Measurements from ENCODE around the gene SORL1-AS1.
A peak's percentile ranks its signal among the peaks of the same experiment; 100 is the strongest.

The SORL1-AS1 gene

DNA sequence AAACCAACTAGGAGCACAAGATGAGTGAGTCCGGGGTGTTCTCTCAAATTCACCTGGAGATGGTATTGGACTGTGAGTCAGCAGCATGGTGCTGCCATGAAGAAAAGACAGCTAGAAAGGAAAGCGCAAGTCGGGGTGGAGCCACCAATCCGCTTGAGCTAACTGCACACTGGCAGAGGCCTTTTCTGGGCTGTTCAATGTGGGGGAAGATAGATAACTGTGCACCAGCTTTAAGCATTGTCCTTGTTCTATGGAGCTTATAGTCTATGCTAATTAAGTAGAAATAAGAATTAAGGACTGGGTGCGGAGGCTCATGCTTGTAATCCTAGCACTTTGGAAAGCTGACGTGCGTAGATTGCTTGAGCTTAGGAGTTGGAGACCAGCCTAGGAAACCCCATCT, 21.9 kb upstream of the SORL1-AS1 start:
- no peak for DNase-seq

DNA sequence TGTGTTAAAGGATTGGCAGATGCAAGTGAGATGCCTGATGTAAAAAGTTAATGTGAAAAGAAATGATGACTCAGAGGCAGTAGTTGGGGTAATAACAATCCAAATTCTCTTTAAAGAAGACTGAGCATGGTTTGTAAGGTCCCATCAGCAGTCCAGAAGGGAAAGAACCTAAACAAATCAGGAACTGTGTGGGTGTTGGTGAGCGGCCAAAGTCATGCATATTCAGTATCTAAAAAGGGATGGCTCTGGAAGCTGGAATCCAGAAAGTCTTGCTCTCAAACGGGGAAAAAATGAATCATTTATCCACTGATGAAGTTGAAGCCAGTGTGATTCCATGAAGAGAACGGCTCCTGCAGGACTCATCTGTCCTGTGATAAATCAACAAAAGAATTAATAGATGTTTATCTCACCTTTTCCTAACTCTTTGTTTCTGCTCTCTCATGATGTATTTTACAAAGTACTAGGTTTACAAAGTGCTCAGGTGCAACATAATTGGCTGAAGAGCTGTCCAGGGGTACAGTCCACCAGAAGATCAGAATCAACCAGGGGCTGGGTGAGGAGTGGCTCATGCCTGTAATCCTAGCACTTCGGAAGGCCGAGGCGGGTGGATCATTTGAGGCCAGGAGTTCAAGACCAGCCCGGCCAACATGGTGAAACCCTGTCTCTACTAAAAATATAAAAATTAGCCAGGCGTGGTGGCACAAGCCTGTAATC, 20.5 kb upstream of the SORL1-AS1 start:
- DNase-seq = no peak

DNA sequence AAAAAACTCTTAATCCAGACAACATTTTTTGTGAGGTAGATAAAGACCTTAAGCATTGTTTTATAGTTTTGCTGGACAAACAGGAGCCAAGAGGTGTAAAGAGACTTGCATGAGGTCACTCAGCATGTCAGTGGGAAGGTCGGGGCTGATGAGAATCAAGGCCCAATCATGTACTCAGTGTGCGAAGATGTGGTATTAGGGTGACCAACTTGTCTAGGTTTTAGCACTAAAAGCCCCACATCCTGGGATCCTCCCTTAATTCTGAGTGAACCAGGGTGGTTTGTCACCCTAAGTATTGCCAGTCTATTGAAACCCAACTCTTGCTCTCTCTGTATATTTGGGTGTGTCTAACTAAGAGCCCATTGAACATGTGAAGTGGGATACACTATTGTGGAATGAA, 19.5 kb upstream of the SORL1-AS1 start:
- no peak for DNase-seq

DNA sequence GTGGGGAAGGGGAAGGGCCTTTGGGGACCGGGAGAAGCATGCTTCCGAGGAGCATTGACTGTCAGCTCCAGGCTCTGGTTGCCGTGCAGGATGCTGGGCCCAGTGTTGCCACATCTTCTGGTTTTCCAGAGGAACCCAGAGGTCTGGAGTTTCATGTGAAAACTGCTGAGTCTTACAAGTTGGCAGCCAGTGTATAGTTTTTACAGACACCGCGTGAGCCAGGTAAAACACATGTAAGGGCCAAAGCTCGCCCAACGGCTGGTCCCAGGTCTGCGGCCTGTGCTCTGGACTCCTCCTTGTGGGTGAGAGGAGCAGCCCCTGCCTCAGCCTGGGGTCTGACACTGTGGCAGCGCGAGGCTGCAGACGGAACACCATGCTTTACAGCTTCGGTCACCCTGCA, 18.4 kb upstream of the SORL1-AS1 start:
- no peak for DNase-seq

DNA sequence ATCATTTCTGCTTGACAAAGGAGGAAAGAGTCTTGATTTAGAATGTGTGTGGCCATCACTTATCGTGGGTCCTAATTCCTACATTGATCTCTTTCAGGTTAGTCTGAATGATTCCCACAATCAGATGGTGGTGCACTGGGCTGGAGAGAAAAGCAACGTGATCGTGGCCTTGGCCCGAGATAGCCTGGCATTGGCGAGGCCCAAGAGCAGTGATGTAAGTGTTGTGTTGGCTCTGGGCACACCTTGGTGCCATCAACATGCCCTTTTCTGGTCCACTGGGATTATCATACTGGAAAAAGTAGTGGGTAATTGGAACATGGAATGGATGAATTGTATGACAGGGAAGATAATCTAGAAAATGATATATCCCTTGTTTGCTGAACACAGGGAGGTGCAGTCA, 17.1 kb upstream of the SORL1-AS1 start:
- DNase-seq = no peak

DNA sequence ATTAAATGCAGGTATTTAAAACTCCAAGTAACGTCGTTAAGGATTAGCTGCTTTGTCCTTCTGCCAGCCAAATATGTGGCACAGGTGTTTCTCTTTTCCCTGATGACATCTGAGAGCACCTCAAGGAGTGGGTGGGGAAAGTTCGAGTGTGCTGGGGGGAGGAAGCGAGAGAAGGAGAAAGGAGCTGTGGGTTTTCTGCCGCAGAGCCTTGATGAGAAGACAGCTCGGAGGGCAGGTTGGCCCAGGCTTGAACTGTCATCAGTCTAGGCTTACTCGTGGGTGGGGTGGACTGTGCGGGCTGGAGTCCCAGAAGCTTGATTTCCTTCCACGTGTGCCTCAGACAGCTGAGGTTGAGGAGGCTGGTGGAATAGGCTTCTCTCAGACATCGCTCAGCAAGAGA, 15.2 kb upstream of the SORL1-AS1 start:
- peak; percentile 60 for DNase-seq

DNA sequence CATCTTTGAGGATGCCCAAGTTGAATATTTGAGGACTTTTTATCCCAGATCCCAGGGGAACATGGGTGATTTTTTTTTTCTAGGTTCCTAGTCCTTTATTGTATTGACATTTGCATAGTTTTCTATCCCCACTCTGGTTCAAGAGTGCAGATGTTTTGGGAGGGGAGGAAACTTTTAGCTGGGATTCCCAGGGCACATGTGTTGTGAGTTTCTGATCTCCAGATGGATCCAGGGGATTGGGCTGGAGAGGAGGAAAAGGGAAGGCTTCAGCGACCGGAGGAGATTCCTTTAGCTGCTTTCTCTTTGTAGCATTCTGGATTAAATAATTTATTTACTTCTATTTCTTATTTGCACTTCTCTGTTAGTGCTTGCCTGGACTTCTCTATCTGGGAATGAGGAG, 14.7 kb upstream of the SORL1-AS1 start:
- DNase-seq = no peak

DNA sequence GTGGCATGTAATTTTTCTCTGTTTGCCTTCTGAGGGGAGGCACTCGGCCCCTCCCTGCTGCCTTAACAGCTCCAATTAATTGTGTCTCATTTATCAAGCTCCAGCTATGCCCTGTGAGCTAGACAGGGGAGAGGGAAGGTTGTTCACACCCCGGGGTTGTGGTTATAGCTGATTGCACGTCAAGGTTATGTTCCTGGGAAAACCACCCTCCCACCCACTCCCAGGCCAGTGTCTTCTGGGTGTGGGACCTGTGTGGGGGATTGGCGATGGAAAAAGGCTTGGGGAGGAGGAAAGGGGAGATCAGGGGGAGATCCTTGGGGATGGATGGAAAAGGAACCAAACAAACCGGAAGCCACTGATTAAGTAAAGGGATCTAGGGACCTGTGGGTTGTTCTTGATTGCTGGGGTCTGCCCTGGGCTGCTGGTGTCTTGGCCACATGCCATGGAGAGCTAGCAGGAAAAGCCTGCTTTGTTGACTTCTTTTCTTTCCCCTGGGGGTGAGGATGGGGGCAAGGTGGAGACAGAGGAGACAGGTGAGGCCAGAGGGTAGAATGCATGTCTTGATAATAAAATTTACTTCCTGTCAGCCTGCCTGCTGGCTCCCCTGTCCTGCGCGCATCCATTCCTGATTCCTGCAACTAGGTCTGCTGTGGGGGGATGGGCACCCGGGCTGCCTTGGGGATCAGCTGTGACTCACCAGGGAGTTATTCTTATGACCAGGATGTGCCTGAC, 13.5 kb upstream of the SORL1-AS1 start:
- peak; percentile 45 for DNase-seq

DNA sequence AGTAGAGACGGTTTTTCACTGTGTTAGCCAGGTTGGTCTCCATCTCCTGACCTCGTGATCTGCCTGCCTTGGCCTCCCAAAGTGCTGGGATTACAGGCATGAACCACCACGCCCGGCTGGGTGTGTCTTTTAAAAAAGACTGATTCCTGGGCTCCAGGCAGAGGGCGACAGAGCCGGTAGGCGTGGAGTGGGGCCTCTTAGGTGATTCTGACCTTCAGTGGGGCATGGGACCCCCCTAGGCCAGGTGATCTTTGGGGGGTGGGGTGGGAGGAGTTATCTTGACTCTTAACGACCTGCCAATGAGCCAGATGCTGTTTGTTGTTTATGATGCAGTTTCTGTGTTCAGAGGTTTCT, 12.9 kb upstream of the SORL1-AS1 start:
- no peak for DNase-seq

DNA sequence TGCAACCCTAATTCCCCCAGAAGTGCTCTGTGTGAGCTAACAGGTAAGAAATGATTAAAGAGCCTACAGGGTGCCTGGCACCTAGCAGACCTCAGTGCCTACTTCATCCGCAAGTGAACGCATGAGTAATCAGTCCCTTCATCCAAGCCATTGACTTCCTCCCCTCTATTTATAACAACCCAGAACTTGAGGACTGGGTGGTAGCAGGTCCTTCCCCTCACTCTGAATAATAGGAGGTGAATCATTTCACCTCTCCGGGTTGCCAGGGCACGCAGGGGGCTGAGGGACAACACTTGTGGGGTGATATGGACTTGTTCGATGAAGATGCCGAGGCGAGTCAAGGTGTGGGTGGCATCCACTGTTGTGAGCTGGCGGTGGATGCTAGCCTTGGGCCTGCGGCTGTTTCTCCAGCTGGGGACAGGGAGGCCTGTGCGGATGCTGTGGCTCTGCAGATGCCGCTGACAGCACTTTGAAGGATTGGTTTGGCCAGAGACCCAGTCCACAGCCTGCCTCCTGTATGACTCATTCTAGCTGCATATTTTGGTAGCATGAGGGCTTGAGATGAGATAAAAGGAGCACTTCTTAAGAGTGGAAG, 11.7 kb upstream of the SORL1-AS1 start:
- peak; percentile 79 for DNase-seq

DNA sequence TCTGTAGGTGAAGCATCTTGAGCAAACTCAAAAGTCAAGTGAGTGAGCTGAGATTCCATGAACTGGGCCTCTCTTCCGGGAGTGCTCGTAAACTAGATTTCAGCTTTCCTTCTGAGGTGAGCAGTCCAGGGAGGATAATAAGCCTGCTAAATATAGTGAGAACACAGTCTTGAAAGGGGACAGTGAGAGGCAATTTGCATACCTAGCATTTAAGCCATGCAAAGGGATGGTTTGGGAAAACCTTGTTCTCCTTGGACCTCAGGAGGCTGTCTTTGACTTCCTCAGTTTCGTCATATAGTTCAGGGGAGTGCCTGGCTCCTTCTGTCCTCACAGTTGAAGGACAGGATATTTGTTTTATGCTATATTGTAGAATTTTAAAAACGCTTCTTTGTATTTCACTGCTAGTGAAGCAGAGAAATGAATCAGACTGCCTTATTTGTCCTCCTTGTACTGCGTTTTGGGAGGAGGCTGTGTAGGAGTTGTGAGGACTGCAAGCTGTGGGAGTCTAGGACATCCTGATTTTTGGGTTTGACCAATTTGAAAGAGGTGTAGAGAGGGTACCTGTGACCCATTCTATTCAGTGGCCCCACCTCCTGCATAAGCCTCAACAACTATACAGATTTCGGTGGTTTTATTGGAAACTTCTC, 11.0 kb upstream of the SORL1-AS1 start:
- no peak for DNase-seq

DNA sequence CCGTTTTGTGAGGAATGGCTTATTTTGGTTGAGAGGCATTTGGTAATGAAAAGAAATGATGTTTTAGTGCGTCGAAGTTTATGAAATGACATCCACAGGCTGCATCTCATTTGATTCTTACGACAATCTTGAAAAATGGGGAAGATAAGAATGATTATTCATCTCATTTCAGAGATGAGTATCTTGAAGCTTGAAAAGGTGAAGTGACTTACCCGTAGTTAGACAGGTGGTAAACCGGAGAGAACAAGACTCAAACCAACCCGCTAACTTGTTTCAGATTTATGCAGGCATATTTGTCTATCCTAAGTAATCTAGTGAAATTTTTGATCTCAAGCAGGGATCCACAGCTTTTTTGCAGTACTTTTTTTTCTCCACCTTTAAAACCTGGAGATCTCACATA, 9.1 kb upstream of the SORL1-AS1 start:
- DNase-seq = no peak

DNA sequence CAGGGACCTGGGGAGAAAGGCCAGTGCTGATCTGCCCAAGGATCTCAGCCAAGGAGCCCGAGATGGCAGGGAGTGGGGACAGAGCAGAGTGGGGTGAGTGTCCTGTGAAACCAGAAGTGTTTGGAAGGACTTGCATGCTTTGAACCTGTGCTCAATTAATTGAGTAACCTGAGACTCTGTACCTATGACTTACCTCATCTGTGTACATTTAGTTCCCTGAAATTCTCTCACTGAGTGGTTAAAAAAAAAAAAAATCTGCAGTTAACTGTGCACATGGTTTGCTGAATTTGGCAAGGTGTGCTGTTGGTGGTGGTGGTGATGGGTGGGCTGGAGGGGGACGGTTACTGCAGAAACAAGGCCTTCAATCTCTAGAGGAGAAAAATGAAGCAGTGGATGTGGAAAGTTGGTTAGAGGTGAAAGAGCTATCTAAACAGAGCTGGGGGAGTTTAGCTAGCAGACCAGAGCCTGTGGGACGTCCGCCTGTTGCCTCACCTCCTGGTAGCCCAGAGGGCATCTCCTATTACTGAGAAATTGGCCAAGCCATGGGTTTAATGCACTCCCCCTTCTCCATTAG, 8.3 kb upstream of the SORL1-AS1 start:
- no peak for DNase-seq

DNA sequence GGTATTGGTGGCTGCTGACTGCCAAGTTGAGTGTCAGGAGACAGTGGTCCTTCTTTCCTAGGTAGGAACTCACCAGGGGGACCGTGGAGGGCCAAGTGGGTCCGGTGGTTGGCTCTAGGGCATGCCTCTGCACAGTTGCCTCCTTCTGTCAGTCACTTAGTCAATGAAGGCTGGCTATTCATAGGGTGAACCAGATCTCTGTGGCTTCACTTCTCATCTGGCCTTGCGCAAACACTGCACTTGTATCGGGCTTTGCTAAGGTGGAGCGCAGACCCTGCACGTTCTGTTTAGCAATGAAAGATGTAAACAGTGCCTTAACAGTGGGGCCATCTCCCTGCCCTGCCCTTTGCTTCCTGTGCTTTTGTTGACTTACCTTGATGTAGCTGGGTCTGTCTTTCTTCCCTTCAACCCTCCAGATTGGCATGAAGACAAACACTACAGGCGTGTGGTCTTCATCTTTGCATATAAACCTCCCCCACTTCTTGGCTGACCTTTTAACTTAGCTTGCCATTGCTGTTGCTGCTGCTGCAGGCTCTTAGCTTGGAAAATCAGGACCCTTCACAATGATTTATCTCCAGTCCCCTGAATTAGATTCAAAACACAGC, 6.7 kb upstream of the SORL1-AS1 start:
- DNase-seq = no peak

DNA sequence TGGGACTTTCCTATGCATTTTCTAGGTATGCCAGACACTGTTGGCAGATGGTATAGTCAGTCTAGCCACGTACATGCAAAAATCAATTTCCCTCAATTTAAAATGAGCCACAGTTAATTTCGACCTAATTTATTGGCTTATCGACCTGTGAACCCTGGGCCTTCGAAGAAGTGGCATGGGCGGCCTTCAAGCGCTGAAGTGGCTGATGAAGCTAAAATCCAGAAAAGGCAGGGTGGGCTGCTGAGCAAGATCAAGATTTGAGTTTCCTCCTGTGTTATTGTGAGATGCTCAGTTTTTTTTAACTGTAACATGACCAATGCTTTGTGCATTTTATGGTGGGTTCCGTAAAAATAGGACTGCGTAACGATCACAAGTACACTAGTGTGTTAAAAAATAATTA, 5.8 kb upstream of the SORL1-AS1 start:
- DNase-seq = no peak

DNA sequence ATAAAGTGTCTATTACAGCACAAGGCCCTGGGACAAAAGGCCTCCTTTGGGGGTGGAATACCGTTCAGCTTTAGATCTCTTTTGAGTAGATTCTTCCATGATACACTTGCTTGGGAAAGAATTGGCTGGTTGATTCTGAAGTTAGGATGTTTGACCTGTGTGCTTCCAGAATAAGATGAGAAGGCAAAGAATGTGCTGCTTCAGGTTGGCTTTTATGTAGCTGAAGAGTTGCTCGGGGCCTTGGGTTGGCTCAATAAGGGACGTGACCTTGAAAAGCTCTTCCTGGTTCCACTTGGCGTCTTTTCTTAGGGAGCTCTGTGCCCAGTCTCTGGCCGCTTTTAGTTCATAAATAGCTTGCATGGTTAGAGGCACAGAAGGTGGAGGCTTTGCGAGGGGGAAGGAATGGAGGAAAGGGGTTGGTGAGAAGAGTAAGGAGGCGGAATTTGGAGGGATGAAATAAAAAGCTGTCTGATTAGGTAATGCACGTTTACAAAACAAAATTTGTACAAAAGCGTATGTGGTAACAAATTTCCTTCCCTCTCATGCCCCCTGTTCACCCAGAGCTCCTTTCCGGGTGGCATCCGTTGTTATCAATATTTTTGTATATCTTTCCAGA, 4.2 kb upstream of the SORL1-AS1 start:
- DNase-seq = no peak

DNA sequence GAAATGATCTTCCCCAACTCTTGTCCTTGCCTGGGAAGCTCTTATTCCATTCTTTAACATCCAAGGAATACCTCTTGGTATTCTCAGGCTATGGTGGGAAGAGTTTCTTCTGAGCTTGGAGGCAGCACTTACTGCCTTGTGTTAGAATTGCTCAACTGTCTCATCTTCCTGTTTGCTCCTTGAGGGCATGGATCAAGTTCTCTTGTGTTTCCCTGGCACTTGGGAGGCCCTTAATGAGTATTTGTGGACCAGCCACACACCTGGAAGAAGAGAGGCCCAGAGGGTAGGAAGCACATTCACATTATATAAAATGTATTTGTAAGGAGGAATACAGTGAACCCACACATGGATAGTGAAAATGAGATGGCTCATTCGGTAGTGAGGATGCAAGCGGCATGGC, 3.4 kb upstream of the SORL1-AS1 start:
- no peak for DNase-seq

DNA sequence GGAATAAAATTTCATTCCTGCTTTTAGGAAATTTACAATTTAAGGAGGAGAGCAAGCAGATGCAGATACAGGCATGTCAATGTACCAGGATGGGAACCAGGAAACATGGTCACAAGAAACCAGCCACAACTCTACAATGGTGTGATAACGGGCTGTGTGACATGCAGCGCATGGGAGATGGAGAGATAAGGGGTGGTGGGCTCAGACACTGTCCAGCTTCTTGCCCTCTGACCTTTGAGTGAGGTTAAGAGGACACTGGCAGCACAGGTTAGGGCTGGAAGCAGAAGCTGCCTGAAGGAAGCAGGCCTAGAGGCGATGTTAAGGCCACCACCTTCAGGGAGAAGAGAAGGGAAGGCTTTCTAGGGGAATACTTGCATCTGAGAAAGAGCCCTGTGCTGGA, 2.3 kb upstream of the SORL1-AS1 start:
- no peak for DNase-seq

DNA sequence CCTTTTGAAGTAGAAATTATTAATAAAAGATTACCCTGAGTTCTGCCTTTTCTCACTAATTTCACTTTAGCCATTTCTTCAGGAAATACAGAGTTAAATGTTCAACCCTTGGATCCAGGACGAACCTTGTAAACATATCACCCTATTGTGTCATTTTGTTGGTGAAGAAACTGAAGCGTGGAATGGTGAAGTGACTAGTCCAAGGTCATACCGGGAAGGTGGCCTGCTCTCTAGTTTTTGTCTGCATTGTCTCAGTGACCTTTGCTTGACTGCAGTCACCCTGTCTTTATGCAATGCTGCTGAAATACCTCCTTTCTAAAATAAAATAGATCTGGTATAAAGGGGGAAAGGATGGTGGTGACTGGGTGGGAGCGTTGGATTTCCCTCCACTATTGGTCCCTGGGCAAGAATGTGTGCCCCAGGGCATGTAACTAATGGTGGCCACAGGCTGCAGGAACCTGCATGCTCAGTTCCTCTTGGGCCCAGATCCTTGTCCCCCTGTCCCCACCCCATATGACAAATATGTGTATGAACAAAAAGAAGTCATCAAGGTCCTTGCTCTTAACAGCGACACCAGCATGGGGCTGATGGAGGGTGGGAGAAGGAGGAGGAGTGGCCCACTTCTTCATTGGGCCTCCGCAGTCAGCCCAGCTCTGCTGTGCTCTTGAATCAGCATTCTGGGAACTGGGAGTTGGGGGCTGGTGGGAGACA, 977 bp upstream of the SORL1-AS1 start:
- no peak for DNase-seq

DNA sequence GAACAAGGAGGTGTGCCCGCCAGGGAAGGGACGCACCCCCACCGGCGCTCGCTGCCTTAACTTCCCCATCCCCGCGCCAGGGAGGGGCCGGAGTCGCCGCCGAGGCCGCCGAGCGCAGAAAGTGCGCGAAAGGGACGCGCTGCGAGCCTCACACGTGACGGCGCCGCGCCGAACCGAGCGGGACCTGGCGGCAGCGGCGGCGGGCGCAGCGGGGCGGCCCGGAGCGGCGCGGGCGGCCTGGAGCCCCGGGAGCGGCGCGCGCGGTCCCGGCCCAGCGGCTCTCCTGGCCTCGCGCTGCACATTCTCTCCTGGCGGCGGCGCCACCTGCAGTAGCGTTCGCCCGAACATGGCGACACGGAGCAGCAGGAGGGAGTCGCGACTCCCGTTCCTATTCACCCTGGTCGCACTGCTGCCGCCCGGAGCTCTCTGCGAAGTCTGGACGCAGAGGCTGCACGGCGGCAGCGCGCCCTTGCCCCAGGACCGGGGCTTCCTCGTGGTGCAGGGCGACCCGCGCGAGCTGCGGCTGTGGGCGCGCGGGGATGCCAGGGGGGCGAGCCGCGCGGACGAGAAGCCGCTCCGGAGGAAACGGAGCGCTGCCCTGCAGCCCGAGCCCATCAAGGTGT, 670 bp downstream of the SORL1-AS1 start, which contains the start of gene SORL1:
SORL1 (plus strand) TSS at position 329 of the 623 bp plus-strand sequence; CDS start at position 347, 18 bp downstream.
- DNase-seq = peak; percentile 67
